Panc1 (cell line): ENCODE results near the gene SLC31A2.

ENCODE experiments used
- CTCF ChIP-seq: fragments of 450-650 bp; IDR thresholded peaks from 2 replicates; pipeline ENCODE4 v1.5.1; 2017; ENCODE audit warnings: mild to moderate bottlenecking
- TCF7L2 ChIP-seq: IDR thresholded peaks from 2 replicates; pipeline ENCODE4 v1.6.1; 2011; ENCODE audit warnings: mild to moderate bottlenecking, low read depth, low read length, inconsistent platforms

- peak; percentile 68 for TF ChIP-seq CTCF
- no peak for TF ChIP-seq TCF7L2
These were observed at the start of gene SLC31A2 for GRCh38 chr9:113150670-113151611.
